Raji (cell line): ENCODE measurements around the gene CSNK1G2.

Experiments
- POLR2A ChIP-seq: IDR thresholded peaks from 2 replicates; pipeline ENCODE4 v1.6.1; 2011; ENCODE audit warnings: low read depth, low read length, control low read depth; ENCODE audit not compliant: insufficient read depth

CSNK1G2 gene

DNA sequence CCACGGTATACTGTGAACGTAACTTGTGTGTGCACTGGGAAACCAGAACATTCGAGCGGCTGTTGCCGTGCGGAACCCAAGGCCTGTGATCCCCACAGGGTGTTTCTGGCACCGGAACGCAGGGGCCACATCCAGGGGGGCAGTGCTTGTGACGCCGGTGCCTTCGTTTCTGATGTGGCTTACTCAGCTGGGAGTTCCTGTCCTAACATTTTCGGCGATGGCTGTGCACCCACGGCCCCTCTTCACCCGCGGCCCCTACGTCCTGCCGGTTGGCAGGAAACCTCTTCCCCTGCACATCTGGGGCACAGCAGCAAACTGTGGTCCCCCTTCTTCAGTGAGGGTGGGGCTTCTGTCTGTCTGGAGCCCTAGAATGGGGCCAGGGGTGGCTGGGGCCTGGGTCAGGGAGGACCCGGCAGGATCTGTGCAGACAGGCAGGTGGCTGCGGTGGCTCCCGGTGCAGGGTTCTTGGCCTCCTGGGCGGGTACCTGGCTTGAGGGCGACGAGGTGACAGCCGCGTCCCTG, 26.2 kb downstream of the CSNK1G2 start:
- TF ChIP-seq POLR2A, result no peak

DNA sequence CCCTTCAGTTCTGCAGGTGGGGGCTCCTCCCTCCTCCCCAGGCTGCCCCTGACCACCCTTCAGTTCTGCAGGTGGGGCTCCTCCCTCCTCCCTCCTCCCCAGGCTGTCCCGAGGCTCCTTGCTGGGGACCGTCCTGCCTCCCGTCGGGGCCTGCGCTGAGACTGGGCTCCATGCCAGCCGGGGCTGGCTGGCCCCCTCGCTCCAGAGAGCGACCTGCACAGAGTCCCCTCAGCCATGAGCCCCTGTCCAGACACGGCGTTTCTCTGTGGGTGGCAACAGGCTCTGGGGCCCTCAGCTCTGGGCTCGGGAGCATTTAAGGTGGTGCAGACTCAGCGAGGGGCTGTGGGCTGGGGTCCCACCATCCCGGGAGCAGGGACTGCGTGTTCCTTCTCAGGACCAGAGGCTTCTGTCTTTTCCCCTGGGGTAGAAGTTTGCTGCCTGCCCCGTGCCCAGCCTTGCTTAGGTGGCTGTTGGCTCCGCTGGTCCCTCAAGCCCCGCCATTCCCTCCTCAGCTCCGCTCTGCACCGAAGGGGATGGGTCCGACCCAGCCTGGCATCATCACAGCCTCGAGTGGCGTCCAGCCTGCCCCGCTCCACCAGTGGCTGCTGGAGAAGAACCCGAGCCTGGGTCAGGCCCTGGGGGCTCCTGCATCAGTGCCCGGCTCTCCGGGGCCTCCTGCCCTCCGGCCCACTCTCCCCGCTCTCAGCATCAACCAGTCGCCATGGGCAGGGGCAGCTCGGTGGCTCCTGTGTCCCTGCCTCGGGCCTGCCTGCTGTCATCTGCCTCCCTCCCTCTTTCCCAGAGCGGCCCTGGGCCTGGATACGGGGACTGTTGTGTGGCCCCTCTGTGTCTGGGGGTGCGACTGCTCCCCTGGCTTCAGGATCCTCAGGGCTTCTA, 27.6 kb downstream of the CSNK1G2 start:
- TF ChIP-seq POLR2A, result no peak

DNA sequence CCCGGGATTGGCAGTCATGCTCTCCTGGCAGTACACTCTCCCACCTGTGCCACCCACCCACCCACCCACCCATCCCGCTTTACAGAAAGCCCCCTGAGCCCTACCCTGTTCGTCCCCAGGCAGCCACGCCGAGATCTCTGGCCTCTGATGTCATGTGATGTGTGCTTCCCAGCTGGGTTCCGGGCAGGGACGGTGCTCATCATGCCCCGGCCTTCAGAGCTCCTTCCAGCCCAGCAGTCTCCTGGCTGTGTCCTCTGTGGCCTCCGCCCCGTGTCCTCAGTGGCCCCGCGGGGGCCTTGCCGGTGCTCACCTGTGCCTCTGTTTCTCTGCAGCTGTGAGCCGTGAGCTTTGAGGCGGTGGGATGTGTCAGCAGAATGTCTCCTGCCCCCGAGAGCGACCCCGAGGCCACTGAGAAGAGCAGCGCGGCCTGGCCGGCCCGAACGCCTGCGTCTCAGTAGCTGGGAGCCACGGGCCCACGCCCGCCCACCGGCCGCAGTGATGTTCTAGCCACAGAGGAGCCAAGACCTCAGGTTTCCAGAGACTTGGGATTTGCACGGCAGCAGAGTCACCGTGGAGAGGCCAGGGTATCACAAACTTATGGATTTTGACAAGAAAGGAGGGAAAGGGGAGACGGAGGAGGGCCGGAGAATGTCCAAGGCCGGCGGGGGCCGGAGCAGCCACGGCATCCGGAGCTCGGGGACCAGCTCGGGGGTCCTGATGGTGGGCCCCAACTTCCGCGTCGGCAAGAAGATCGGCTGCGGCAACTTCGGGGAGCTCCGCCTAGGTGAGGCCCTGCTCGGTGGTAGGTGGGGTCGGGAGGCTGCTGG, 28.4 kb downstream of the CSNK1G2 start:
- no peak for TF ChIP-seq POLR2A

DNA sequence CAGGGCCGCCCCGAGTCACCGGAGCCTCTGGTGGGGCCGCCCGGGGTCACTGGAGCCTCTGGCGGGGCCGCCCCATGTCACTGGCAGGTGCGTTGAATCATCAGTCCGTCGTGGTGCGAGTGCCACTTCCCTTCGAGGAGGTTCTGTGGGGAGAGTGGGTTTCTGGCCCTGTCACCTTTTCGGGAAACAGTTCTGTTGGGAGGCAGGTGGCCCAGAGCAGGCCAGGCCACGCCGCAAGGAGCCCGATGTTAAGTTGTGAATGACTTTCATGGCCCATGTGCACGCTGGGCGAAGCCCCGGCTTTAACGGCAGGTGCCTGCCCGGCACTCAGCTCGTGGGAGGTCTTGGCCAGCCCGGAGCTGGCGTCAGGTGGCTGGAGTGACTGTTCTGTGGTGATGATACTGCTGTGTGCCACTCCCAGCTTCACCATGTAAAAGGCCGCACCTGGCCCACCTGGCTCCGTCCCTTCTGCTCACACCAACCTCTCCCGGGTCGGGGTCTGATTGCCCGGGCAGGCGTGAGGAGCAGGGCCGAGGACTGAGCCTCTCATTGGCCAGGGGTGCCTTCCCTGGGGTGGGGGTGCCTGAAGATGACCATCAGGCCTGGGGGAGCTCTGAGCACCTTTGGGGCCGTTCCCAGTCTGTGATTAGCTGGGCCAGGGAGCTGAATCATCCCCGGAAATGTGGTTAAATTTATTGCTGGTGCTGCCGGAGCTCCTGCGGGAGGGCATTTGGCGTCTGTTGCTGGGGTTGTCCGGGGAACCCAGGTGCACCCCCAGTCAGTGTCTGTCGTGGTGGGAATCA, 29.2 kb downstream of the CSNK1G2 start:
- TF ChIP-seq POLR2A, result no peak

DNA sequence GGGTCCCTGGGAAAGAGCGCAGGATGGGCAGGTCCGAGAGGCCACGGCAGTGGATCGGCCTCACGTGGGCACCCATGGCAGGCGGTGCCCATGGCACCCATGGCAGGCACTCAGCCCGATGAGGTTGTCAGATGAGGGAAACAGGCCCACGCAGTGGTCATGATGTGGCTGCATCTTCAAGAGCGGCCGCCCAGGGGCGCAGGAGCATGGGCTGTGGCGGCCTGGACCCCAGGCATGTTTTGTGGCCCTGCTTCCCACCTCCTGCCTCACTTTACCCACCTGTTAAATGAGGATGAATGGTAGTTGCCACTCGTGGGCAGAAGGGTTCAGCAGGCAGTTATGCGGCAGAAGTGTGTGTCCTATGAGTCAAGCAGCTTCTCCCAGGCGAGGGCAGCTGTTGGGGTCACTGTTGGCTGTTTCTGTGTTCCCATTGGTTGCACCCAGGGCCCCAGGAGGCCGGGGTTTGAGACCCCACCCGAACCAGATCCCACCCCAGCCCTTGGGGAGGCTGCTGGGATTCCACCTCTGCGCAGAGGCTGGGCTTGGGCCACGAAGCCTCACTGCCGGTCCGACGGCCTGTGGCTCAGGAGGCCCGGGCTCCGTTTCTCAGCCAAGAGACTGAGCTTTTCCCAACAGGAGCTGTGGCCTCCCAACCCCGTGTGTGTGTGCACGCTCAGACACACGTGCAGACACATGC, 30.0 kb downstream of the CSNK1G2 start:
- TF ChIP-seq POLR2A, result no peak

DNA sequence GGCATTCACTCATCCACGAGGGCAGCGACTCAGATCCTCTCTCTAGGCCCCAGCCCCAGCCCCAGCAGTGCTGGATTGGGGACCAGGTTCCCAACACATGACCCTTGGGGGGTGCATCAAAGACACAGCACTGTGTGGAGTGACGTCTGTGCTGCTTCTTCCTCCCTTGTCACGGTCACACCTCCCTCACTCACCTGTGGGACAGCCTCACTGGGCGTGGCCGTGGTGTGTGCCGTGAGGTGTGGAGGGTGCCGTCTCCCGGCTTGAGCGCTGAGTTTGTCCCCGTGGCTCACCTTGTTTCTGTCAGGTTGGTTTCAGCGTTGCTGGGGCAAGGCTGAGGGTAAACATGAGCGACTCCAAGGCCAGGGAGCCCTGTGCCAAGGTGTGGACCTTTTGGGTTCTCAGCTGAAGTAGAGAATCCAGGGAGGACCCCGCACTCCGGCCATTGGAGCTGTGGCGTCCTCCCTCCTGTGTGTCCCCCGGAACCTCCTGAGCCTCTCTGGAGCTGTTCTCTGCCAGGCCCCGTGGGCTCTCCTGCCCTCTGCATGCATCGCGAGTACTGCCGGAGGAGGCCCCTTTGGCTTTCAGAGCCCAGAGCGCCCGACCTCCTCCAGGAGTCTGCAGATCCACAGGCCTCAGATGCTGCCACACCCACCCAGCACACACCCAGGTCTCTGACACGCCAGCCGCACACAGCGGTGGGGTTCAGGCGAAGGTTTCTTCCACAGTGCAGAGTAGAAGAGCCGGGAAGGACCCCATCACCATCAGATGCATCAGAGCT, 33.6 kb downstream of the CSNK1G2 start:
- TF ChIP-seq POLR2A, result no peak

DNA sequence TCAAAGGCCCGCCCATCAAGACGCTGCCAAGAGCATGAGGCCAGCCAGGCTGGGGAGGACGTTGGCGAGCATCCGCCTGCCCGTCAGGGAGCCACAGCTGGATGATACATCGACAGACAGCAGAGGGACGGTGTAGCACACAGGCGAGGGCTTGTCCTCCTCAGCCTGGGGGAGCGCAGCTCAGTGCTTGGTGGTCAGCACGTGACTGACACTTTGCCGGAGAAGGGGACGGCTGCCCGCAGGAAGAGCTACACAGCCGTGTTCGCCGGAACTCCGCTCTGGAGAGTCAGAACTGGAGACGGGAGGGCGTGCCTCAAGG, 34.1 kb downstream of the CSNK1G2 start:
- TF ChIP-seq POLR2A, result no peak

DNA sequence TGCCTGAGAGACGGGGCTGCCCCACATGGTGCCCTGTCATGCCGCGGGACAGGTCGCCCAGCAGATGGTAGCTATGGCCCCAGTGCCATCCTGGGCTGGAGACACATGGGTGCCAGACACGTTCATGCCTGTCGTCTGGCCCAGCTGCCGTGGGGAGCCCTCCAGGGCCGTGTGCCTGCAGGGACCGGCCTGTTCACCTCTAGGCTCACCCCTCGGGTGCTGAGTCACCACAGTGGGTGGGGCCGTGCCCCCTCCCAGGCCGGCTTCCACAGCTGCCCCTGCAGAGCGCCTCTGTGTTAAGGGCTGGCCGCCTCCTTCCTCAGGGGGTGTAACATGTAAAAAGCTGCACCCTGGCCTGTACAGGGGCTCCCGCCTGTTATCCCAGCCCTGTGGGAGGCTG, 36.1 kb downstream of the CSNK1G2 start:
- no peak for TF ChIP-seq POLR2A

DNA sequence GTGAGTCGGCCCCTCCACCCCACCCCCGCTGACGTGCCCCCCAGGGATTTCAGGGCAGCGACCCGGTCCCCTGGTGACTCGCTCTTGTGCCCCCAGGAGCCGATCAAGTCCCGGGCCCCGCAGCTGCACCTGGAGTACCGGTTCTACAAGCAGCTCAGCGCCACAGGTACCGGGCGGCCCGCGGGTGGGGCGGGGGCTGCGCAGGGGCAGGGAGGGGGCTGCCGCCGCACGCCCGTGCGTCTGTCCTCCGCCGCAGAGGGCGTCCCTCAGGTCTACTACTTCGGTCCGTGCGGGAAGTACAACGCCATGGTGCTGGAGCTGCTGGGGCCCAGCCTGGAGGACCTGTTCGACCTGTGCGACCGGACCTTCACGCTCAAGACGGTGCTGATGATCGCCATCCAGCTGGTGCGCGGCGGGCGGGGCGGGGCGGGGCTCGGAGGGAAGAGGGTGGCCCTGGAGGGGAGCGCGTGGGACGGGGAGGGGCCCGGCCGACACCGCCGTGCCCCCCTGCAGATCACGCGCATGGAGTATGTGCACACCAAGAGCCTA, 37.4 kb downstream of the CSNK1G2 start:
- no peak for TF ChIP-seq POLR2A

DNA sequence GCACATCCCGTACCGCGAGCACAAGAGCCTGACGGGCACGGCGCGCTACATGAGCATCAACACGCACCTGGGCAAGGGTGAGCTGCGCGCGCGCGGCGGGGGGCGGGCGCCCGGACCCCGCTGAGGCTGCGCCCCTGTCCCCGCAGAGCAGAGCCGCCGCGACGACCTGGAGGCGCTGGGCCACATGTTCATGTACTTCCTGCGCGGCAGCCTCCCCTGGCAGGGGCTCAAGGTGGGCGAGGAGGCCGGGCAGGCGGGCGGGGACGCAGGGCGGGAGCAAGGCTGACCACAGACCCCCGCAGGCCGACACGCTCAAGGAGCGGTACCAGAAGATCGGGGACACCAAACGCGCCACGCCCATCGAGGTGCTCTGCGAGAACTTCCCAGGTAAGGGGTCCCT, 38.0 kb downstream of the CSNK1G2 start:
- no peak for TF ChIP-seq POLR2A

DNA sequence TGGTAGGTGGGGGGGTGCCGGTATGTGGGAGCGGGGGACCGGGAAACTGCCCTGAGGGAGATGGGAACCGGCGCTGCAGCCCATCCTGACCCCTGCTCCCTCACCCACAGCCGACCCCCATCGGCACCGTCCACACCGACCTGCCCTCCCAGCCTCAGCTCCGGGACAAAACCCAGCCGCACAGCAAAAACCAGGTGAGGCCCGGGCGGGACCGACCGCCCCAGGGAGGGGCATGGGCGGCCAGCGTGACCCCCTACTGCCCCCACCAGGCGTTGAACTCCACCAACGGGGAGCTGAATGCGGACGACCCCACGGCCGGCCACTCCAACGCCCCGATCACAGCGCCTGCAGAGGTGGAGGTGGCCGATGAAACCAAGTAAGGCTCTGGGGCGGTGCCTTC, 38.7 kb downstream of the CSNK1G2 start:
- TF ChIP-seq POLR2A, result no peak

DNA sequence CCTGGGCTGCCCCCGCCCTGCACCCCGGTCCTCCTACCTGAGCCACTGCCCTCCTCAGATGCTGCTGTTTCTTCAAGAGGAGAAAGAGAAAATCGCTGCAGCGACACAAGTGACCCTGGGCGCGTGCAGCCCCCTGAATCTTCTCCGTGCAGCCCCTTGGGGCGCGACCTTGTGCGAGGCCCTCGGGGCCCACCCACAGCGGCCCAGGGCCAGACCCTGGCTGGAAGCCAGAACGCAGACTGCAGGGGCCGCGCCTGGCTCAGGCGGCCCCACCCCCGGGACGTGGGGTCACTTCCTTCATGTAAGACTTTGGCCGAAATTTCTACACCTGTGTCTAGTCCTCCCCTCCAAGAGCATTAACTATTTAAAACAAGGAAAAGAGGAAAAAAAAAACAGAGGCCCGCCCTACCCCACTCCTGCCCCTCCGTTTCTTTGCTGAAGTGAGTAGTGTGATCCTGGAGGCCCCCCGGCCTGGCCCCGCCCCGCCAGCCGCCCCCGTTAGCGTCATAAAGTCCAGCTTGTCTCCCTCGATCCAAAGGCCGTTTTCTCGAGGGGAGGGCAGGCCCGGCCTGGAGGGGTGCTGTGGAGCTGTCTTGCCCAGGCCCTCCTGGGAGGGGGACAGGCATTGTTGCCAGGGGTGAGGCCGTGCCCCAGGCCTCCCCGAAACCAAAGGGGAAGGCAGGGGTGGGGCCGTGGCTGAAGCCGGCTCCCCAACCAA, 39.3 kb downstream of the CSNK1G2 start:
- no peak for TF ChIP-seq POLR2A

DNA sequence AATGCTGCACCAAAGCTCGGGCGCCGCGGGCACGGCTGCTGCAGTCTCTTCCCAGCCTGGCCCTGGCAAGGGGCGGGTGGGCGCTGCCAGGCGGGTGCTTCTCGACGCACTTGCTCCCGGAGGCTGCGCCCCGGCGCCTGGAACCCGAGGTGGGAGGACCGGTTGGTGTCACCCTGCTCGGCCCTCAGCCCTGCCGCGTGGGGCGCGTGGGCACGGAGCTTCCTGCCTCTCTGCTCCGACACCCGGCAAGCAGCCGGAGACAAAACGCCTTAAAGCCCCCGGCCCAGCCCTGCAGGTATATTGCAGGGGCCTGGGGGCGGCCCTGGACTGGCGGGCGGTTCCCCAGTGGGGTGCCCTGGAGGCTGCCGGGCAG, 39.8 kb downstream of the CSNK1G2 start:
- no peak for TF ChIP-seq POLR2A
